Glomerular visceral epithelial cell (primary cell): ENCODE results near the gene AMZ2.
"Not testable (repeated sequence)": the region's sequence is repeated elsewhere in the genome, so short reads cannot be mapped to it uniquely, and the experiment has no call there.

Experiments used
- DNase-seq: peaks from one replicate; pipeline ENCODE4 v3.0.0-alpha.2; 2016; ENCODE audit errors: extremely low spot score

Gene AMZ2

DNA sequence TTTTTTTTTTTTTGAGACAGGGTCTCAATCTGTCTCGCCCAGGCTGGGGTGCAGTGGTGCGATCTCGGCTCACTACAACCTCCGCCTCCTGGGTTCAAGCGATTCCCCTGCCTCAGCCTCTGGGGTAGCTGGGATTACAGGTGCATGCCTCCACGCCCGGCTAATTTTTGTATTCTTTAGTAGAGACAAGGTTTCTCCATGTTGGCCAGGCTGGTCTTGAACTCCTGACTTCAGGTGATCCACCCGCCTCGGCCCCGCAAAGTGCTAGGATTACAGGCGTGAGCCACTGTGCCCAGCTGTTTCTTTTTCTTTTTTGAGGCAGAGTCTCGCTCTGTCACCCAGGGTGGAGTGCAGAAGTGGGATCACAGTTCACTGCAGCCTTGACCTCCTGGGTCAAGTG is 27.1 kb upstream of the AMZ2 start:
- DNase-seq = not testable (repeated sequence)

DNA sequence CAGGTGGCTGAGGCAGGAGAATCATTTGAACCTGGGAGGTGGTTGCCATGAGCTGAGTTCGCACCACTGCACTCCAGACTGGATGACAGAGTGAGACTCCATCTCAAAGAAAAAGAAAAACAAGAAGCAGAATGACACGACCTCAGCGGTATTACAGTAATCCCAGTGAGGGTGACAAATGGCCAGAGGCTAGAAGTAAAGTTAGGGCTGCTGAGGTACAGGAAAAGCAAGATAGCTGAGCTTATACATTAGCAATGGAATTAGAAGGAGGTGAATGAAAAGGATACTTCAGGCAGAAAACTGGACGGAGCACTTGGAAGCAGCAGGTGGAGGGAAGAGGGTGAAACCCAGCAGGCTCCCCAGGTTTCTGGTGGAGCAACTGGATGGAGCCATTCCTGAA is 26.1 kb upstream of the AMZ2 start:
- DNase-seq = no peak

DNA sequence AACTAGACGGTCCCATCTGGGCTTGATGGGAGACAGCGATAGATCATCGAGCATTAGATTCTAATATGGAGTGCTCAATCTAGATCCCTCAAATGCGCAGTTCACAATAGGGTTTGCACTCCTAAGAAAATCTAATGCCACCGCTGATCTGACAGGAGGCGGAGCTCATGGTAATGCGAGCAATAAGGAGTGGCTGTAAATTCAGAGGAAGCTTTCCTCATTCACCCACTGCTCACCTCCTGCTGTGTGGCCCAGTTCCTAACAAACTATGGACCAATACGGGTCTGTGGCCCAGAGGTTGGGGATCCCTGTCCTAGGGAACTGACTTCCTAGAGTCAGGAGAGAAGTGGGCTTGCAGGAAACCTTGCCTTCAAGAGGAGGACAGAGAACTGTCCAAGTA is 25.2 kb upstream of the AMZ2 start:
- DNase-seq = no peak

DNA sequence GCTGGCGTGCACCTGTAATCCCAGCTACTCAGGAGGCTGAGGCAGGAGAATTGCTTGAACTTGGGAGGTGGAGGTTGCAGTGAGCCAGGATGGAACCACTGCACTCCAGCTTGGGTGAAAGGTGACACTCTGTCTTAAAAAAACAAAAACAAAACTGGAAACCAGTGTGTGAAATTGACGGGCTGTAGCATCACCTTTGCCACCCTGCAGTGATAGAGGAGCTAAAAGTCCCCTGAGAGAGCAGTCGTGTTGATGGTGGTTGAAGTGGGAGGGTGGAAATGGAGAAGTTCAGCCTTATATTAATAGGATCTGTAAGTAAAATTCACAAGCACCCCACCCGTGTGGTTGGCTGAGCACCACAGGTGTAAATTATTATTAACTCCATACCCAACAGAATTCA is 22.8 kb upstream of the AMZ2 start:
- DNase-seq = not testable (repeated sequence)

DNA sequence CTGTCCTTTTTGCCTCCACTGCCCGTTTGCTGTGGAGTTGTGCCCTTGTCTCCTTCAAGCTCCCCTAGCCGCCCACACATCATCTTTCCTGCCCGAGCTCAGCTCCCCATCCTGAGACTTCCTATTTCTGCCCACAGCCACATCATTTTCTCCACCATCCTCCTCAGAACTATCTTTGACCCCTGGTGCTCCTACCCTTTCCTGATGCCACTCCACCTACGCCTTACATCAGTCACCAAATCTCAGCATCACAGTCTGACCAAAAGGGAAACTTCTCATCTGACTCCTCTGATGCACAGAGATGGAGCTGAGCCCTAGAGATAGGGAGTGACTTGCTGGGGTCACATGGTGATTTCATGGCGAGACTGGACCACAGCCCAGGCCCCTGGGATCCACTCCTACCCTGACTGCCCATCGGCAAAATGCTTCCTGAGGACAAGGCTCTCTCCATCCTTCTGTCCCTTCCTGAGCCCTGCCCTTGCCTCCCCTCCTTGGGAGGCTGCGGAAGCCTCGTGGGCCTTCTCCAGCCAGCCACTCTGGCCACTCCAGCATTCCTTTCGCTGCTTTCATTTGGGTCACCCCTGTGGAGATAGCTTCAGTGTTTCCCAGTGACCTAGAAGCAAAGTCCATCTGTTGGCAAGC is 19.7 kb upstream of the AMZ2 start:
- not testable (repeated sequence) for DNase-seq

DNA sequence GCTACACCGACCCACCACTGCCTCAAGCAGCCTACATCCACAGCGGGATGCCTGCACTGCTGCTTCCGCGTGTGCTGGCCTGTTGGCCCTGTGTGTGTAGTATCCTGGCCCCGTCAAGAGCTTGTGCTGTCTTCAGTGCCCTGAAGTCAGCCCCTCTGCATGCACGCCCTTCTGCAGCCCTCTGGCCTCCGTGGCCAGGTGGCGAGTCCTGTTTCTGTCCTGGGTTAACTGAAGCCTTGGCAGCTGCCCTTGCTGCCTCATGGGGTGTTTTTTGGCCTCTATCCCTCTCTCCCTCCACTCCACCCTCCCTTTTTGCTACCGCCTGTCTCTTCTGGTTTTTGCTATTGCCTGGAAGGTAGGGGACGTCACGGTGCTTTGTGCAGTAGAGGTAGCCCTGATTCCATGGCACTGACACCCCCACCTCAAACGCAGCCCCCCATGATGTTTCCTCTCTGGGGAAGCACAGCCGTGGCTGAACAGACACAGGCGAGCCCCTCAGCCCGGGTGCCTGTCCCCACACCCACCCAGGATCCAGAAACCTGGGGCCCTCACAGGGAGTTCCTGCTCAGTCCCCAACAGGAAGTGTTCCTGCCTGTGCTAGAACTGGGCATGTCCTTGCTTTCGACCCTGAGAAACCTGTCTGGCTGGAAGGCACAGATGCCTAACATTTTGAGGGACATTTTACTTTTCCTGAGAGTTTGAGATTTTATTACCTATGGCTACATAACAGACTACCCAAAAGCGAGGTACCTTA is 18.8 kb upstream of the AMZ2 start:
- DNase-seq = no peak

DNA sequence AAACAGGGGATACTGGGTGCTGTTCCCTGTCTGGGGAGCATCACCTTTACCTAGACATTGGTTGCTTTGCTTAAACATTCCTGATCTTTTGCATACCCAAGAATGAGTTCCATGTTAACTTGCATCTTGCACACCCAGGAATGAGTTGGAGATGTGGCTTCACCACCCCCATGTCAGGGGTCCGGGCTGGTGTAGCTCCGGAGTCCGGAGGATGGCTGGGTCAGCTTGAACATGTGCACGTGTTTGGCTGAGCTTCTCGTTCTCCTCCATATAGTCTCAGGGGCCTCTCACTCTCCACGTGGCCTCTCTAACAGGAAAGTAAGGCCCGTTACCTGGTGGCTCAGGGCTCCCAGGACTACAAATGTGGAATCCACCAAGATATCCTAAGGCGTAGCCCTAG is 18.2 kb upstream of the AMZ2 start:
- no peak for DNase-seq

DNA sequence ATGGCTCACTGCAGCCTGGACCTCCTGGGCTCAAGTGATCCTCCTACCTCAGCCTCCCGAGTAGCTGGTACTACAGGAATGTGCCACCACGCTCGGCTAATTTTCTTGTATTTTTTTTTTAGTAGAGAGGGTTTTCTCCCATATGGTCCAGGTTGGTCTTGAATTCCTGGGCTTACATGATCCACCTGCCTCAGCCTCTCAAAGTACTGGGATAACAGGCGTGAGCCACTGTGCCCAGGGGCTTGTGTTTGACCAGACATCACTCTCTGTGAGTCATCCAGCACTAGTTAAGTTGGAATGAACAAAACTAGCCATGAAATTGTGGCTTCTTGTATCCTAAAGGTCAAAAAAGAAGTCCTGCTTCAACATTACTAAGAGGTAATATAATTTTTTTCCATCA is 16.7 kb upstream of the AMZ2 start:
- DNase-seq = not testable (repeated sequence)

DNA sequence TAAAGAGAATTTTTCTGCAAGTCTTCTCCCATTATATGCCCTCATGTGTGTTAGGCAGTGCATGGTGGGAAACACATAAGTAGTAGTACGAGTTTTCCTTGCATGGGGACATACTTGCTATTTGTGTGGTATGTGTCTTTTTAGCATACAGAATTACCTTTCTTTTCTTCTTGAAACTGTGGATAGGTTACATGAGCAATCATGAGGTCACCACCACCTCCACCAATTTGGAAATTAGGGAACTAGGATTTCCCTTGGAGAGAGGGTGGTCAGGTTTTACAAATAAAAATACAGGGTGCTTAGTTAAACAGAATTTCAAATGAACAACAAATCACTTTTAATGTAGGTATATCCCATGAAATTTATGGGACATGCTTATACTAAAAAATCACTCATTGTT is 16.3 kb upstream of the AMZ2 start:
- no peak for DNase-seq

DNA sequence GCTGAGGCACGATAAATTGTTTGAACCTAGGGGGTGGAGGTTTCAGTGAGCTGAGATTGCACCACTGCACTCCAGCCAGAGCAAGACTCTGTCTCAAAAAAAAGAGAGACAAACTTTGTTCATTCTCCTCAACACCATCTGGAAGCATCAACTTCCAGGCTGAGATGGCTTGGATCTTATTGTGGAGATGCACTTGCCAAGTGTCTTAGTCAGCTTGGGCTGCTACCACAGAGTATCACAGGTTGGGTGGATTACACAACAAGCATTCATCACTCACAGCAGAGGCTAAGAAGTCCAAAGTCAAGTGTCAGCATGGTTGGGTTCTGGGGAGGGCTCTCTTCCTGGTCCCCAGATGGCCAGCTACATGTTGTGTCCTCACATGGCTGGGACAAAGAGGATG is 15.1 kb upstream of the AMZ2 start:
- DNase-seq = not testable (repeated sequence)

DNA sequence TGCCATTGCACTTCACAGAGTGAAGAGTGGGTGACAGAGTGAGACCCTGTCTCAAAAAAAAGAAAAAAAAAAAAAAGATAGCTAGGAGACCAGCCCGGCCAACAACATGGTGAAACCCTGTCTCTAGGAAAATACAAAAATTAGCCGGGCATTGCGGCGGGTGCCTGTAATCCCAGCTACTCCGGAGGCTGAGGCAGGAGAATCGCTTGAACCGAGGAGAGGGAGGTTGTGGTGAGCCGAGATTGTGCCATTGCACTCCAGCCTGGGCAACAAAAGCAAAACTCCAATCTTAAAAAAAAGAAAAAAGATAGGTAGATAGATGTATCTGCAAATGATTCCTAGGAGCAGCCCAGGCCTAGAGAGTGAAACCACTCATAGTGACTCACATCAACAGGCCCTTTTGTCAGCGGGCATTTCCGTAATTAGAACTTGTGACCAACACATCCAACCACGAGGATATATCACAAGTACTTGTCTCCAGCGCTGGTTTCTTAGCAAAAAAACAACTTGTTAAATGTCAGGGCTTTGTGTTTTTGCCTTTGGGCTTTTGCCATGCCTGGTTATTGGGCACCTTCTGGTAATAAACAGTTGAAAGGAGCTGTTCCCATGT is 13.0 kb upstream of the AMZ2 start:
- DNase-seq = peak; percentile 80

DNA sequence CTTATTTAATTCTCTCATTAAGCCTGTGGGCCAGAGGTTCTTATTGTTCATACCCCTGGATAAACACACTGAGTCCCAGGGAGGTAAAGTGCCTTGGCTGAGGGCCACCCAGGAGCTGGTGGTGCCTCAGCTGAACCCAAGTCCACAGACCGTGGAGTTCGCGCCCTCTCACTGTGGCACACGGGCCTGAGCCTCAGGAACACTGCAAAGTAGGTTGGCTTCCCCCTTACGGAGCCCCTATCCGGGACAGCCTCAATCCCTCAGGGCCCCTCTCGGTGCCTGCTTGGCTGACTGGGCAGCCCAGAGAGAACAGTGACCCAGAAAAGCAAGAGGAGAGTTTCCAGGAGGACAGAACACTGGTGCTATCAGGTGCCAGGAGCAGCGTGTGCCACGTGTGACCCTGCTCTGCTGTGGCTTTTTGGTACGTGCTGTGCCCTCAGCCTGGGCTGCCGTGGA is 12.5 kb upstream of the AMZ2 start:
- DNase-seq = peak; percentile 20

DNA sequence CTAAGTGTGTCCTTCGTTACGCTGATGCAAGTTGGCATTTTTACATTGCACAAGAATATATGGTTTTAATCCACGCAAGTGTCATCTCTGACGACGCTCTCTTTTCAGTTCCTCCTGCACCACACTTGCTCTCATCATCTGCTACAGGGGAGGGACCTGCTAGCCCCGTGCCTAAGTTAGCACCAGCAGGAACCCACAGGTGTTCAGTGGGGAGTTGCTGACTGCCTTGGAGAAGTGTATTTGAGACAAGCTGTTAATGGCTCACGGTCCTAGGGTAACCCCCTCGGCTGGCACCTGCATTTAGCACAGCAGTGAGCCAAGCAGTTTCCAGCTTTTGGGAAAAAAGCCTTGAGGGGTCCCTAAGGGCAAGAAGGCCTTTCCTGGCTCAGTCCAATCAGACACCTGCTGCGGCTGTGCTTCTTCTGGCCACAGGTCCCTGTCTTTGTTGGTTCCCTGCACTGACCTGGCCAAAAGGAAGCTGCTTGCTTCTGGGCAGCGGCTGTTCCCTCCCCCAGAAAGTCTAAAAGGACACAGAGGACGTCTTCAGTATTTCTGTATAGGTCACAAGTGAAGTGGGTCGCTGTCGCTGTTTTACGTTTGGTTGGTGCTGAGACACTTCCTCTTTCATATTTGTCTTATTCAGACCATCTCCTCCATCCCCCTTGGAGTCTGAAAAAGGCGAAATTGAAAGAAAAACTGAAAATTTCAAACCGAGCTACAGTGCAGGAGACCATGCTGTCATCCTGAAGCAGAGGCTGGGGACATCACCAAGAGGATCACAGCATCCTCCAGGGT is 10.3 kb upstream of the AMZ2 start:
- not testable (repeated sequence) for DNase-seq

DNA sequence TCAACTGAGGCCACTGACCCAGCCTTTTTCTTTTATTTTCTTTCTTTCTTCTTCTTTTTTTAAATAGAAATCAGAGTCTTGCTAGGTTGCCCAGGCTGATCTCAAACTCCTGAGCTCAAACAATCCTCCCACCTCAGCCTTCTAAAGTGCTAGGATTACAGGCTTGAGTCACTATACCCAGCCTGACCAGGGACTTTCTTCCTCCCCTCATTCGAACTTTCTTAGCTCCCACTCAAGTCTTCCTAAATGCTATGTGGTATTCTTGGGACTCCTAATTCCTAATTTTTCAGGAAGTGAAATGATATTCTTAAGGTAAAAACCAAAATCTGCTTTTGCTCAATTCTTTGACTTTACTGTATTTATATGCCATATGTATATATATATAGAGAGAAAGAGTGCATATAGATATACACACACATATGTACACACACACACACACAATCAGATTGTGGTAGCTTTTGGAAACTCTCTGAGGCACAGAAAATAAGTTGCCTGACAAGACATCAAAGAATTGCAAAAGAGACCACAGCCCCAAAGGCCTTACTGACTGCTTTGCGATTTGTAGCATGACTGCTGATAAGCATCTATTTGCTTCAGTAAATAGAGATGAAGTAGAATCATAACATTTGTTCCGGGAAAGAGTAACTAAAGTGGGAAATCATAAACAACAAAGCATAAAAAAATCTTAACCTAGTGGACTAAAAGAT is 9.5 kb upstream of the AMZ2 start:
- no peak for DNase-seq

DNA sequence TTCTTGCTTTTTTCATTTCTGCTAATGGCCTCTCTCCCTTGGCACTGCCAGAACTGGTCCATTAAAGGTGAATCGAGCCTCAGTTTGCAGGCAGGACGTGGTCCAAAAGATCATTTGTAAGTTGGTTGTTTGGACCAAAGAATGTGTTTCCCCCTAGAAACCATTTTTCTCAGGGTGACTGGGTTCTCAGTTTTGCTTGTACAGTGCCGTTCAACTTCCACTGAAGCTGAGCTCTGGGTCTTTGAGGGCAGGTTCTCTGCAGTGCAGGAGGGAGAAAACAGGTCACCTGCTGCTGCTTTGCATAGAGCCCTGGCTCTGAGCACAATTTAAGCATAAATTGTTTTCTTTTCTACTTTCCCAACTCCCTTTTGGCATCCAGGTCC is 9.0 kb upstream of the AMZ2 start:
- no peak for DNase-seq

DNA sequence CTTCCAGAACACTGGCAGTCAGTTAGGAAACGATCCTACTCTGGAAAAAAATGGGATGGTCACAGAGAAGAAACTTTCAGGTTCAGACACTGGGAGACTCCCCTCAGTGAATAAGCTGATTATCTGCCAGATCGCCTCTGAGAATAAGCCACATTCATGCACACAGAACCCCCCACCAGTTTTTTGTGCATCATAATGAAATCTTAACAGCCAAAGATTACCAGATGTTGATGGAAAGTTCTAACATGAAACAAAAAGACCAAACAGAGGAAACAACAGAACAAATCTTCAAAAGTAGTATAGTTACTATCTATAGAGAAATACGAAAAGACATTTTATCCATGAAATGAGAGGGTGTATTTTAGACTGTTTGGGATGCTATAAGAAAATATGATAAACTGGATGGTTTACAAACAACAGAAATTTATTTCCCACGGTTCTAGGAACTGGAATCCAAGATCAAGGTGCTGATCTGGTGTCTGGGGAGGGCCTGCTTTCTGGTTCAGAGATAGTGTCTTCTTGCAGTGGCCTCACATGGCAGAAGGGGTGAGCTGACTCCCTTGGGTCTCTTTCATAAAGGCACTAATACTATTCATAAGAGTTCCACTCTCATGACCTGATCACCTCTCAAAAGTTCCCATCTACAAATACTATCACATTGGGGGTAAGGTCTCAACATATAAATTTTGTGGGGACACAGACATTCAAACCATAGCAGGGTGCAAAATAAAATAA is 8.0 kb upstream of the AMZ2 start:
- DNase-seq = no peak

DNA sequence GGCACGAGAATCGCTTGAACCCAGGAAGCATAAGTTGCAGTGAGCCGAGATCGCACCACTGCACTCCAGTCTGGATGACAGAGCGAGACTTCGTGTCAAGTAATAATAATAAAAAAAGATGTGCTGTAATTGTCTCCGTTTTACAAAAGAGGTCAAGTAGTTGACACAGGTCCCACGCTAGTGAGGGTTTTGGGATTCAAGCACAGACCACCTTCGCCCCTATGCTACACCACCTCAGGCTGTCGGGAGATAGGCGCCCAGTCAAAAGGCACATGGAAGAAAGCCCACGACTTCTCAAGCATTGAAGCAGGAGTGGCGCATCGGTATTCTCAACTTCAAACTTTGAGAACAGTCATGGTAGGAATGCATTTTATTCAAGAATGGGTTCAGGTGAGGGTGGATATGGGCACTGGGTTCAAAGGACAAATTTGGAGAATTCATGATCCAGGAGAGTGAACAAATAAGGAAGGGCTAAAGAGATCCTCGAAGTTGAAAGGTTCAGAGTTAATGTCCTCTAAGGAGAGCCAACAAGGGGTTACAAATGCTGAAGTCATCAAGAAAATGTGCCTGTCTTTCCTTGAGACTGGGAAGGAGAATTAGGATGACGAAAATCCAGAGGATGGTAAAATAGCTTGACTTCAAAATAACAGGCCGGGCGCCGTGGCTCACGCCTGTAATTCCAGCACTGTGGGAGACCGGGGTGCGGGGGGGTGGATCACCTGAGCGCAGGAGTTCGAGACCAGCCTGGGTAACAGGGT is 1.4 kb upstream of the AMZ2 start:
- no peak for DNase-seq

DNA sequence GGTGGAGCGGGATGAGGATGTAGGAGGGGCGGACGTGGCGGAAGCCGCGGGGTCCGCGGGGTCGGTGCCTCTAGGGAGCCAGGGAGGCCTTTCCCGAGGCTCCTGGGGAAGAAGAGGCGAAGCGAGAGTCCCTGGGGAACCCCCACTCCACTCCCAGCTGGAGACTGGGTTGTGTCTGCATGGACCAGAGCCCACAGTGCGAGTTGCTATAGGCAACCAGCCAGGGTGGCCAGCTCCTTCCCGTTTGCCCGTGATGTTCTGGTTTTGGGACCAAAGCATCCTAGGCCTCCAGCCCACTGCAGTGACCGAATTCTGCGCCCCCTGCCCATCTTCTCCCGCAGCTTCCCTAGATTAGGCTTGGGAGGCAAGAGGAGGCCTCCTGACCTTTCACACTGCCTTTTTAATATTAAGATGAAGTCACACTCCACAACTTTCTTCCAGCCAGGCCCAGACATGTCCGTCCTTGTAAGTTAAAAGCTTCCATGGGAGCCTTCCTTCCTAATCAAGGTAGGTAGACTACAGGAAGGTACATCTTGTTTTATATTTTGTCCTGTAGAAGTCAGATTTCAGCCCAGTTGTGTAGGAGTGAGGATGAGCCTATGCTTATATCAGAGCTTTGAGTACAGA is 469 bp downstream of the AMZ2 start:
- DNase-seq = no peak

DNA sequence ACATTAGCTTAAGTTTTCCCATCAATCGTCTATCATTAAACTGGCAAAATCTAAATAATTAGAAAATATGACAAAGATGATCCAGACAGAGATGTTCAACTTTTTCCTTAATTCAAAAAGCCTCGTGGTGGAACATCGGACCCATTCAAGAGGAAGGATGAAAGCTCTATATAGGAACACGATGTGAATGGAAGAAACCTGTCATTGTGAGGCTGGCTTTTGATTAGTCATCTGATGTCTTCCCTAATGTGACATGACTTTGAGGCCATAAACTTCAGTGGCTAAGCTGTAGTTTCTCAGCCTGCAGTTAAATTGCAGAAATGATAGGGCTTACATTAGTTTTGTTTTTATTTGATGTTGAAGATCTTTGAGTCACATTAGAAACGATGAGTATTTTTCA is 1.0 kb downstream of the AMZ2 start:
- DNase-seq = no peak

DNA sequence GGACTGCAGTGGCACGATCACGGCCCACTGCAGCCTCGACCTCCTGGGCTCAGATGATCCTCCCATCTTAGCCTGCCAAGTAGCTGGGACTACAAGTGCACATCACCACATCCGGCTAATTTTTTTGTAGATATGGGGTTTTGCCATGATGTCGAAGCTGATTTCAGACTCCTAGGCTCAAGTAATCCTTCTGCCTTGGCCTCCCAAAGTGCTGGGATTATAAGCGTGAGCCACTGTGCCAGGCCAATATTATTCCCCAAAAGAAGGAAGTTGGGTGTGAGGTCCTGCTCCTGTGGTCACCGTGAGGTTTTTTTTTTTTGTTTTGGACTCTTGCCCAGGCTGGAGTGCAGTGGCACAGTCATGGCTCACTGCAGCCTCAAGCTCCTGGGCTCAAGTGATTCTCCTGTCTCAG is 1.5 kb downstream of the AMZ2 start:
- DNase-seq = peak; percentile 31
